ENCODE results near the gene BSND. TPM values are rescaled to one million over a fixed set of nuclear protein-coding genes. Genes with fewer than 3 reads are reported as not detected.
"Not testable (repeated sequence)": the region's sequence is repeated elsewhere in the genome, so short reads cannot be mapped to it uniquely, and the experiment has no call there.

Gene BSND
- total and polyA plus RNA-seq, 2 experiments from 2014 or later, result not detected

DNA sequence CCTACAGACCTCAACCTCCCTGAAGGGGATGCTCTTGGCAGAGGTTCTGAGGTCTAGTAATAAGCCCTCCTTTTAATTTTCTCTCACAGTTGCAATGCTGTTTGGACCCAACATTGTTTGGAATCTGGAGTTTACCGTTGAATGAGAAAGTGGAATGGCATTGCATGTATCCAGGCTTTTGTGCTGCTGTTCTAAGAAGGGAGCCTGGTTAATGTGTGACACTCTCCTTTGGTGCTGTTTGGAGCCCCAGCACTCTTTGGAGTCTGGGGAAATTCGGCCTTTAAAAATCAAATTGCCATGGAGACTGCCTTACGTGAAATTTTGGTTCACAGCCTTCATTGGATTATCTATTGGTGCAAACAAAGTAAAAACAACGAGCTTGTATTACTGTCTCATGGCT lies 42.0 kb upstream of the BSND start:
- H3K4me1 ChIP-seq (ENCODE audit: insufficient read depth), result peaks cover 5% of the 10 kb centered on the region; the same call in 1 of the 2 replicates
- H3K4me2 ChIP-seq (ENCODE audit: unreplicated experiment), result no peak overlapping the region
- no peaks in the 10 kb centered on the region for H3K9me3 ChIP-seq (ENCODE audit: low read depth)
- no peaks in the 10 kb centered on the region for H3K27me3 ChIP-seq (replicated peaks; ENCODE audit: insufficient read depth)
- no peak for DNase-seq
- no peak overlapping the region for H3K27ac ChIP-seq
- TF ChIP-seq EZH2 (IDR thresholded peaks at IDR 0.05; ENCODE audit: insufficient read depth, poor library complexity, severe bottlenecking) (no peak), EZH2phosphoT487 (IDR thresholded peaks at IDR 0.05; ENCODE audit: insufficient read depth, low read depth) (no peak)
- H3F3A ChIP-seq (ENCODE audit: insufficient read depth), result 0 out of 2 replicates have a peak, but pooled peaks cover 11% of the 10 kb centered on the region
- H3K9ac ChIP-seq, result no peak overlapping the region
- H2AFZ ChIP-seq, result no peak overlapping the region
- no peaks in the 10 kb centered on the region for H3K36me3 ChIP-seq (ENCODE audit: low read depth)
- H3K4me3 ChIP-seq, result no peak overlapping the region
- H4K20me1 ChIP-seq (ENCODE audit: insufficient read depth), result no peaks in the 10 kb centered on the region
- H3K79me2 ChIP-seq (ENCODE audit: insufficient read depth), result no peaks in the 10 kb centered on the region
- H3K9me2 ChIP-seq (ENCODE audit: insufficient read depth), result no peaks in the 10 kb centered on the region
- in situ Hi-C loops (cut with MboI), result no loop called here
- WGBS, 2 experiments (ENCODE audit: low coverage in 1 of 2, low lambda C conversion rate in 2 of 2, missing lambda C conversion rate in 2 of 2), result 81 to 82% methylated on average over 4 of the region's 4 CpGs

GRCh38 chr1:54959241-54959640 lies 39.5 kb upstream of the BSND start:
- no peak overlapping the region for H3K4me3 ChIP-seq
- H3K4me2 ChIP-seq (ENCODE audit: unreplicated experiment), result no peak overlapping the region
- TF ChIP-seq EZH2phosphoT487 (IDR thresholded peaks at IDR 0.05; ENCODE audit: insufficient read depth, low read depth) (no peak), EZH2 (IDR thresholded peaks at IDR 0.05; ENCODE audit: insufficient read depth, poor library complexity, severe bottlenecking) (no peak)
- H3K79me2 ChIP-seq (ENCODE audit: insufficient read depth), result no peaks in the 10 kb centered on the region
- peaks cover 5% of the 10 kb centered on the region; the same call in 1 of the 2 replicates for H3K4me1 ChIP-seq (ENCODE audit: insufficient read depth)
- H3K9me2 ChIP-seq (ENCODE audit: insufficient read depth), result no peaks in the 10 kb centered on the region
- H3K27me3 ChIP-seq (replicated peaks; ENCODE audit: insufficient read depth), result no peaks in the 10 kb centered on the region
- H3K9ac ChIP-seq, result no peak overlapping the region
- H3K27ac ChIP-seq, result no peak overlapping the region
- H2AFZ ChIP-seq, result no peak overlapping the region
- no peaks in the 10 kb centered on the region for H3K9me3 ChIP-seq (ENCODE audit: low read depth)
- no peak for DNase-seq
- WGBS, 2 experiments (ENCODE audit: low coverage in 1 of 2, low lambda C conversion rate in 2 of 2, missing lambda C conversion rate in 2 of 2), result 55 to 66% methylated on average over 3 of the region's 3 CpGs
- H3K36me3 ChIP-seq (ENCODE audit: low read depth), result no peaks in the 10 kb centered on the region
- H4K20me1 ChIP-seq (ENCODE audit: insufficient read depth), result no peaks in the 10 kb centered on the region
- H3F3A ChIP-seq (ENCODE audit: insufficient read depth), result 0 out of 2 replicates have a peak, but pooled peaks cover 11% of the 10 kb centered on the region
- in situ Hi-C loops (cut with MboI), result no loop called here

DNA sequence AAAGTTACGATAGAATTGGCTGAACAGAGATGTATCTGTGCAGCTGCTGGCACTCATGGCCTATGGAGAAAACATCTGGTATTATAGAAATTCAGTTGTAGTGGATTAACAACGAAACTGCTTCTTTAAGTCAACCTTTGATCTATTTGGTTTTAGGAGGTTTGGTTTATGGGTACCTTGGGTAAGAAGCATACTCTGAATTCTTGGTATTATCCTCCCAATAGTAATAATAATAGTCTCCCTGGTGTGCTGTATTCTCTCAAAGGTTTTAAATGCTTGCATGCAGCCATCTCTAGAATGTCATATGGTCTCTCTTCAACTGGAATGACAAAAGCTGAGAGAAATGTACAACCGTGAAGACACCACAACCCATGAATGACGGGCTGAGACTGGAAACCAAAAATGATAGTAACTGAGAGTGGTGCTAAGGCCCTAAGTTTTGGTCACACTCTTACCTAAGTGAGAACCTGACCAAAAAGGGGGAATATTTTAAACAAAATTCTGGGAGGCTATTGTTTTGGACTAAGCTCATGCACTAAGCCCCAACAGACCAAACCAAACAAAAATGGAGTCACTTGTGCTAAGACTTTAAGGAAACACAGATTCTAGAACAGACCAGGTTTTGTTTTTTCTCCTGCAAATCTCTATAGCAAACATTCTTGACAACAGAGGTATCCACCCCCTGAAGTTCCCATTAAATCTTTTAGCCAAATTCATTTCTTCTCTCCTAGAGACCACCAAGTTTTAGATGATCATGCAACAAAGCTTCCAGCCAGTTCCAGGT lies 35.9 kb upstream of the BSND start:
- in situ Hi-C loops (cut with MboI), result no loop called here
- no peak overlapping the region for H2AFZ ChIP-seq
- no peak for DNase-seq
- no peaks in the 10 kb centered on the region for H3F3A ChIP-seq (ENCODE audit: insufficient read depth)
- 73 to 81% methylated on average over 4 of the region's 4 CpGs for WGBS, 2 experiments (ENCODE audit: low coverage in 1 of 2, low lambda C conversion rate in 2 of 2, missing lambda C conversion rate in 2 of 2)
- H3K4me1 ChIP-seq (ENCODE audit: insufficient read depth), result peaks cover 9% of the 10 kb centered on the region
- no peaks in the 10 kb centered on the region for H3K9me2 ChIP-seq (ENCODE audit: insufficient read depth)
- H3K27me3 ChIP-seq (replicated peaks; ENCODE audit: insufficient read depth), result no peaks in the 10 kb centered on the region
- no peaks in the 10 kb centered on the region for H3K9me3 ChIP-seq (ENCODE audit: low read depth)
- H3K27ac ChIP-seq, result no peak overlapping the region
- no peaks in the 10 kb centered on the region for H3K79me2 ChIP-seq (ENCODE audit: insufficient read depth)
- H4K20me1 ChIP-seq (ENCODE audit: insufficient read depth), result no peaks in the 10 kb centered on the region
- no peak overlapping the region for H3K4me3 ChIP-seq
- no peaks in the 10 kb centered on the region for H3K36me3 ChIP-seq (ENCODE audit: low read depth)
- H3K9ac ChIP-seq, result no peak overlapping the region
- H3K4me2 ChIP-seq (ENCODE audit: unreplicated experiment), result no peak overlapping the region
- no peak for TF ChIP-seq EZH2 (IDR thresholded peaks at IDR 0.05; ENCODE audit: insufficient read depth, poor library complexity, severe bottlenecking)
- TF ChIP-seq EZH2phosphoT487 (IDR thresholded peaks at IDR 0.05; ENCODE audit: insufficient read depth, low read depth), result no peak

- H3K79me2 ChIP-seq (ENCODE audit: insufficient read depth); H3K9me3 ChIP-seq (ENCODE audit: low read depth); H3K4me2 ChIP-seq (ENCODE audit: unreplicated experiment); H4K20me1 ChIP-seq (ENCODE audit: insufficient read depth); H3K36me3 ChIP-seq (ENCODE audit: low read depth); H3K27me3 ChIP-seq (replicated peaks; ENCODE audit: insufficient read depth); H3K4me1 ChIP-seq (ENCODE audit: insufficient read depth); H3K27ac ChIP-seq; H3K9me2 ChIP-seq (ENCODE audit: insufficient read depth); H3K9ac ChIP-seq; H2AFZ ChIP-seq; in situ Hi-C loops (cut with MboI); H3F3A ChIP-seq (ENCODE audit: insufficient read depth); DNase-seq; H3K4me3 ChIP-seq: not testable (repeated sequence)
- 80 to 82% methylated on average over 5 of the region's 5 CpGs for WGBS, 2 experiments (ENCODE audit: low coverage in 1 of 2, low lambda C conversion rate in 2 of 2, missing lambda C conversion rate in 2 of 2)
Measured at GRCh38 chr1:54963829-54964228, 34.9 kb upstream of the BSND start.

All from GM23248 (cell line).